H1 (cell line): Measurements from ENCODE around the gene STX12. TPM values are rescaled to one million over a fixed set of nuclear protein-coding genes. Genes with fewer than 3 reads are reported as not detected.

Source experiments
- CTCF ChIA-PET: fragments of 300-600 bp; sonication (Branson Sonifier 250); formaldehyde crosslinking; loops from one replicate; lab custom pipeline; 2021; ENCODE audit not compliant: partially characterized antibody; lab: Charles Lee
- POLR2A ChIA-PET: fragments of 300-600 bp; sonication (Branson Sonifier 250); formaldehyde crosslinking; loops from one replicate; lab custom pipeline; 2021; ENCODE audit warnings: inconsistent platforms; ENCODE audit not compliant: partially characterized antibody; lab: Charles Lee
- DNase-seq, 2 experiments: peaks; one replicate each; pipeline versions ENCODE4 v3.0.0 to v3.0.0-alpha.2; 2010 to 2022; ENCODE audit warnings: low spot score in 2 of 2, low read depth in 1 of 2, mixed read lengths in 1 of 2
- FAIRE-seq: peaks from 2 replicates; lab custom pipeline; 2011; peaks lifted over from hg19 to GRCh38; lab: Jason Lieb, UNC
- H2AFZ ChIP-seq: 2 replicates; pipeline ENCODE4 v1.8.1; 2012; ENCODE audit warnings: low read length, inconsistent platforms
- H2AK5ac ChIP-seq: 2 replicates; pipeline ENCODE4 v1.6.1; 2013; ENCODE audit warnings: low read depth, low read length
- H2BK120ac ChIP-seq: replicated peaks from 2 replicates; pipeline ENCODE3; 2013; ENCODE audit warnings: low read depth, low read length, inconsistent platforms
- H2BK12ac ChIP-seq: 2 replicates; pipeline ENCODE4 v1.6.1; 2013; ENCODE audit warnings: low read depth, low read length
- H2BK15ac ChIP-seq: 2 replicates; pipeline ENCODE4 v1.6.1; 2013; ENCODE audit warnings: low read length
- H2BK20ac ChIP-seq: 2 replicates; pipeline ENCODE4 v1.6.1; 2013; ENCODE audit warnings: low read length
- H2BK5ac ChIP-seq: 2 replicates; pipeline ENCODE4 v1.6.1; 2013; ENCODE audit warnings: low read depth, low read length
- H3K14ac ChIP-seq: 2 replicates; pipeline ENCODE4 v1.6.1; 2013; ENCODE audit warnings: inconsistent platforms; ENCODE audit not compliant: insufficient read length
- H3K18ac ChIP-seq: 2 replicates; pipeline ENCODE4 v1.6.1; 2013; ENCODE audit warnings: low read length; ENCODE audit errors: extremely low read depth
- H3K23ac ChIP-seq: 2 replicates; pipeline ENCODE4 v1.6.1; 2013; ENCODE audit warnings: inconsistent platforms; ENCODE audit not compliant: insufficient read length
- H3K23me2 ChIP-seq: 2 replicates; pipeline ENCODE4 v1.6.1; 2013; ENCODE audit warnings: low read depth, low read length
- H3K27ac ChIP-seq: 2 replicates; pipeline ENCODE4 v1.6.1; 2011; ENCODE audit warnings: low read depth, low read length, inconsistent platforms
- H3K27me3 ChIP-seq, 4 experiments: replicated peaks in 1 of 4; 1 replicate in 1 of 4; 2 replicates in 3 of 4; pipeline versions ENCODE4 v1.6.1 to v1.8.1; 2011 to 2013; ENCODE audit warnings: low read length in 3 of 4, mild to moderate bottlenecking in 3 of 4, inconsistent platforms in 2 of 4, mixed read lengths in 2 of 4, moderate library complexity in 1 of 4; ENCODE audit not compliant: control insufficient read depth in 3 of 4, insufficient read depth in 3 of 4; ENCODE audit errors: extremely low read depth in 1 of 4
- H3K36me3 ChIP-seq, 4 experiments: 2 replicates each; pipeline versions ENCODE4 v1.6.1 to v1.8.1; 2011 to 2013; ENCODE audit warnings: mild to moderate bottlenecking in 4 of 4, low read length in 3 of 4, moderate library complexity in 2 of 4, control low read depth in 1 of 4, inconsistent platforms in 1 of 4; ENCODE audit not compliant: insufficient read depth in 4 of 4, control insufficient read depth in 2 of 4
- H3K4ac ChIP-seq: replicated peaks from 2 replicates; pipeline ENCODE3; 2013; ENCODE audit warnings: low read length, low read depth, mixed read lengths, inconsistent platforms; ENCODE audit not compliant: insufficient read length
- H3K4me1 ChIP-seq, 4 experiments: replicated peaks in 1 of 4; 1 replicate in 1 of 4; 2 replicates in 3 of 4; pipeline versions ENCODE4 v1.6.1 to v1.8.1; 2011 to 2013; ENCODE audit warnings: low read length in 3 of 4, inconsistent platforms in 2 of 4, mixed read lengths in 1 of 4; ENCODE audit not compliant: insufficient read depth in 4 of 4, control insufficient read depth in 3 of 4
- H3K4me2 ChIP-seq, 2 experiments: 2 replicates each; pipeline versions ENCODE4 v1.6.1 to v1.8.1; 2011 to 2013; ENCODE audit warnings: low read depth in 2 of 2, low read length in 2 of 2, control low read depth in 1 of 2, inconsistent platforms in 1 of 2, mild to moderate bottlenecking in 1 of 2; ENCODE audit not compliant: insufficient read depth in 1 of 2
- H3K4me3 ChIP-seq, 4 experiments: fragments of 200-600, 300-600 bp in 1 of 4; sonication (generic), shearing (Covaris generic), sonication (Bioruptor Twin) in 1 of 4; 2 replicates each; pipeline versions ENCODE4 v1.5.1 to v1.8.1; 2011 to 2016; ENCODE audit warnings: low read length in 4 of 4, low read depth in 3 of 4, control low read depth in 2 of 4, inconsistent platforms in 2 of 4, mild to moderate bottlenecking in 2 of 4, mixed read lengths in 1 of 4, moderate library complexity in 1 of 4; ENCODE audit not compliant: insufficient read depth in 2 of 4; ENCODE audit errors: extremely low read depth in 1 of 4
- H3K56ac ChIP-seq: replicated peaks from 2 replicates; pipeline ENCODE3; 2013; ENCODE audit warnings: low read depth, mild to moderate bottlenecking, mixed read lengths, low read length, inconsistent platforms; ENCODE audit not compliant: insufficient read length
- H3K79me1 ChIP-seq: 2 replicates; pipeline ENCODE4 v1.6.1; 2013; ENCODE audit warnings: low read depth, low read length, control low read depth
- H3K79me2 ChIP-seq, 2 experiments: 2 replicates each; pipeline versions ENCODE4 v1.6.1 to v1.8.1; 2012 to 2013; ENCODE audit warnings: low read length in 2 of 2, mild to moderate bottlenecking in 2 of 2, inconsistent platforms in 1 of 2; ENCODE audit not compliant: insufficient read depth in 2 of 2, control insufficient read depth in 1 of 2
- H3K9ac ChIP-seq, 4 experiments: replicated peaks in 1 of 4; 1 replicate in 1 of 4; 2 replicates in 3 of 4; pipeline versions ENCODE4 v1.6.1 to v1.8.1; 2011 to 2013; ENCODE audit warnings: low read depth in 3 of 4, low read length in 3 of 4, control low read depth in 2 of 4, mild to moderate bottlenecking in 2 of 4, moderate library complexity in 2 of 4, inconsistent platforms in 1 of 4; ENCODE audit errors: extremely low read depth in 1 of 4
- H3K9me3 ChIP-seq, 2 experiments: 2 replicates each; pipeline versions ENCODE4 v1.6.1 to v1.8.1; 2012 to 2013; ENCODE audit warnings: mild to moderate bottlenecking in 2 of 2, moderate library complexity in 2 of 2, control low read depth in 1 of 2, inconsistent platforms in 1 of 2, low read depth in 1 of 2, low read length in 1 of 2, mixed read lengths in 1 of 2; ENCODE audit not compliant: insufficient read depth in 2 of 2
- H4K20me1 ChIP-seq, 2 experiments: replicated peaks in 1 of 2; 2 replicates each; pipeline versions ENCODE3 to v1.8.1; 2011 to 2013; ENCODE audit warnings: inconsistent platforms in 2 of 2, low read length in 2 of 2, mild to moderate bottlenecking in 1 of 2; ENCODE audit not compliant: insufficient read depth in 2 of 2, control insufficient read depth in 1 of 2
- H4K5ac ChIP-seq: 2 replicates; pipeline ENCODE4 v1.6.1; 2013; ENCODE audit warnings: low read length, low read depth, mixed read lengths, inconsistent platforms; ENCODE audit not compliant: insufficient read length
- H4K8ac ChIP-seq: 2 replicates; pipeline ENCODE4 v1.8.0; 2013; ENCODE audit warnings: mild to moderate bottlenecking, moderate library complexity, low read length, inconsistent platforms; ENCODE audit not compliant: insufficient read depth; ENCODE audit errors: extremely low read depth
- H4K91ac ChIP-seq: replicated peaks from 2 replicates; pipeline ENCODE3; 2013; ENCODE audit warnings: low read length, mixed read lengths, inconsistent platforms; ENCODE audit not compliant: insufficient read length
- ATF2 ChIP-seq: IDR thresholded peaks from 2 replicates; pipeline ENCODE4 v1.6.1; 2012; ENCODE audit warnings: low read length, inconsistent platforms
- CHD1 ChIP-seq: IDR thresholded peaks from 2 replicates; pipeline ENCODE4 v1.6.1; 2012; ENCODE audit warnings: low read depth, low read length, improper control_type of control experiment
- CREB1 ChIP-seq: IDR thresholded peaks from 2 replicates; pipeline ENCODE4 v1.6.1; 2012; ENCODE audit warnings: inconsistent platforms
- EP300 ChIP-seq, 2 experiments: IDR thresholded peaks; 1 replicate in 1 of 2; 2 replicates in 1 of 2; pipeline ENCODE4 v1.6.1; 2011 to 2012; ENCODE audit warnings: low read depth in 2 of 2, low read length in 2 of 2, mild to moderate bottlenecking in 2 of 2, borderline replicate concordance in 1 of 2, inconsistent platforms in 1 of 2, moderate library complexity in 1 of 2
- JUN ChIP-seq: IDR thresholded peaks from 2 replicates; pipeline ENCODE4 v1.6.1; 2011; ENCODE audit warnings: low read depth, mild to moderate bottlenecking, improper control_type of control experiment, low read length
- NRF1 ChIP-seq: IDR thresholded peaks from 2 replicates; pipeline ENCODE4 v1.6.1; 2011; ENCODE audit warnings: mild to moderate bottlenecking, low read depth, low read length, improper control_type of control experiment
- PHF8 ChIP-seq: fragments of 200-600 bp; sonication (generic); conservative IDR thresholded peaks from 2 replicates; pipeline ENCODE4 v1.7.1; 2012; ENCODE audit warnings: low read depth, mild to moderate bottlenecking, inconsistent platforms, low read length, moderate library complexity
- POLR2AphosphoS5 ChIP-seq: IDR thresholded peaks from 2 replicates; pipeline ENCODE4 v1.6.1; 2011; ENCODE audit warnings: low read depth, low read length
- SIN3A ChIP-seq, 2 experiments: IDR thresholded peaks in 1 of 2; conservative IDR thresholded peaks in 1 of 2; 2 replicates each; pipeline ENCODE4 v1.6.1; 2011 to 2012; ENCODE audit warnings: low read length in 2 of 2, improper control_type of control experiment in 1 of 2, low read depth in 1 of 2, mild to moderate bottlenecking in 1 of 2
- SIRT6 ChIP-seq: IDR thresholded peaks from one replicate; pipeline ENCODE4 v1.7.1; 2012; ENCODE audit warnings: low read length, inconsistent platforms
- polyA plus RNA-seq, 7 experiments: library from polyadenylated mRNA; depleted of rRNA in 3 of 7; stranded (reverse) in 5 of 7; unstranded in 2 of 7; fragments of >200 nt in 5 of 7; fragments of 200-250 nt in 2 of 7; gene quantifications; 1 replicate in 5 of 7; 2 replicates in 1 of 7; 4 replicates in 1 of 7; pipeline versions ENCODE4 v1.2.1 to v1.2.3, GENCODE V29; 2011 to 2013; ENCODE audit warnings: missing spikeins in 2 of 7, mixed read lengths in 2 of 7
- total RNA-seq: library from RNA; stranded (reverse); fragmentation: NEBNext Ultra II Directional; extraction: Animal tissue kit (Norgen Biotek cat#: 25700); gene quantifications from 2 replicates; pipeline ENCODE4 v1.2.1, GENCODE V29; 2021

Gene STX12
- total and polyA plus RNA-seq, 2 of the 8 experiments (the other 6 are each of a cell fraction or from before 2014, with no cell fraction given), result 3.7 to 11.0 TPM

- TF ChIP-seq EP300 (IDR thresholded peaks at IDR 0.05; ENCODE audit: borderline replicate concordance in 1 of 2, low read depth in 2 of 2, low read length in 2 of 2) (no peak), SIN3A (conservative IDR thresholded peaks at IDR 0.05 in 1 of 2, IDR thresholded peaks at IDR 0.05 in 1 of 2; ENCODE audit: low read depth in 1 of 2, low read length in 2 of 2) (no peak), JUN (no peak), PHF8 (no peak), CHD1 (no peak), SIRT6 (no peak), ATF2 (no peak), POLR2AphosphoS5 (no peak), CREB1 (no peak), NRF1 (no peak)
- CTCF ChIA-PET, result interaction anchor here (1.3 to 1.7 kb wide), 2 partner anchors 42 to 227 kb away, joined by 3 read pairs; no protein-coding TSS in a partner anchor
- H4K20me1 ChIP-seq, result no peaks in the 10 kb centered on the region
Observed at GRCh38 chr1:27835046-27835445, 62.0 kb downstream of the STX12 start.

More at GRCh38 chr1:27835046-27835445, 62.0 kb downstream of the STX12 start:
- Histone ChIP-seq H3K27me3 (no peaks in the 10 kb centered on the region), H3K9ac (no peak overlapping the region), H2BK12ac (no peak overlapping the region), H3K79me2 (peaks cover 17 to 62% of the 10 kb centered on the region in 2 experiments), H2AFZ (no peak overlapping the region), H3K14ac (no peak overlapping the region), H3K18ac (no peak overlapping the region), H4K8ac (no peak overlapping the region), H3K4me3 (no peak overlapping the region), H3K23me2 (peaks cover 4% of the 10 kb centered on the region; the same call in 1 of the 2 replicates), H3K23ac (no peak overlapping the region), H3K27ac (no peak overlapping the region), H3K4me2 (no peak overlapping the region), H3K56ac (no peak overlapping the region), H2BK120ac (no peak overlapping the region), H2BK15ac (no peak overlapping the region), H3K36me3 (peaks cover 5 to 39% (median 15%) of the 10 kb centered on the region in 4 experiments; a peak in 6 of 8 replicates), H3K79me1 (peaks cover 2% of the 10 kb centered on the region; the same call in 1 of the 2 replicates), H2AK5ac (no peak overlapping the region), H3K4me1 (no peaks in the 10 kb centered on the region; a peak in 2 of 7 replicates), H4K5ac (no peak overlapping the region), H3K4ac (no peak overlapping the region), H2BK5ac (no peak overlapping the region), H2BK20ac (no peak overlapping the region), H3K9me3 (no peaks in the 10 kb centered on the region), H4K91ac (no peak overlapping the region)
- POLR2A ChIA-PET, result interaction anchor here (0.7 to 1.9 kb wide), 3 partner anchors 103 to 125 kb away, joined by 3 to 5 read pairs (median 3); partner anchors contain the start of gene XKR8
- no peak for FAIRE-seq
- no peak for DNase-seq
